ENCODE data around the gene SLC26A1.

DNA sequence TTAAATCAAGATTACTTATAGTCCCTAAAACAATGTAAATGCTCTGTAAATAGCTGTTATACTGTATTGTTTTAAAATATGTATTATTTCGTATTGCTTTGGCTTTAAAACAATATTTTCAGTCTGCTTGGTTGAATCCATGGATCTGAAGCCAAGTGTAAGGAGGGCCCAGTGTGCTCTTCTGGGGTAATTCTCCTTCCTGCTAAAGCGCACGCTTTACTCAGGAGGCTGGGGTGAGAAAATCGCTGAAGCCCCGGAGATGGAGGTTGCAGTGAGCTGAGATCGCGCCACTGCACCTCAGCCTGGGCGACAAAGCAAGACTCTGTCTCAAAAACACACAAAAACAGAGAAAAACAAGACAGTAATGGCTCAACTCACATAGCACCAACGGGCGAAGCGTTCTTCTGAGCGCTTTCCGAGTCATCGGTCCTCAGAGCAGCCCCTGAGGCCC, 6.8 kb downstream of the SLC26A1 start:
- TF ChIP-seq, protein P1, sequence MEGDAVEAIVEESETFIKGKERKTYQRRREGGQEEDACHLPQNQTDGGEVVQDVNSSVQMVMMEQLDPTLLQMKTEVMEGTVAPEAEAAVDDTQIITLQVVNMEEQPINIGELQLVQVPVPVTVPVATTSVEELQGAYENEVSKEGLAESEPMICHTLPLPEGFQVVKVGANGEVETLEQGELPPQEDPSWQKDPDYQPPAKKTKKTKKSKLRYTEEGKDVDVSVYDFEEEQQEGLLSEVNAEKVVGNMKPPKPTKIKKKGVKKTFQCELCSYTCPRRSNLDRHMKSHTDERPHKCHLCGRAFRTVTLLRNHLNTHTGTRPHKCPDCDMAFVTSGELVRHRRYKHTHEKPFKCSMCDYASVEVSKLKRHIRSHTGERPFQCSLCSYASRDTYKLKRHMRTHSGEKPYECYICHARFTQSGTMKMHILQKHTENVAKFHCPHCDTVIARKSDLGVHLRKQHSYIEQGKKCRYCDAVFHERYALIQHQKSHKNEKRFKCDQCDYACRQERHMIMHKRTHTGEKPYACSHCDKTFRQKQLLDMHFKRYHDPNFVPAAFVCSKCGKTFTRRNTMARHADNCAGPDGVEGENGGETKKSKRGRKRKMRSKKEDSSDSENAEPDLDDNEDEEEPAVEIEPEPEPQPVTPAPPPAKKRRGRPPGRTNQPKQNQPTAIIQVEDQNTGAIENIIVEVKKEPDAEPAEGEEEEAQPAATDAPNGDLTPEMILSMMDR (IDR thresholded peaks at IDR 0.05 in 2 of 3, conservative IDR thresholded peaks at IDR 0.05 in 1 of 3; ENCODE audit: borderline replicate concordance in 1 of 3, insufficient read depth in 1 of 3, low read depth in 2 of 3, low read length in 2 of 3) = no peak
- TF ChIP-seq POLR2AphosphoS5 (IDR thresholded peaks at IDR 0.05; ENCODE audit: low read depth, low read length) = no peak
- no peak for TF ChIP-seq SIN3A (IDR thresholded peaks at IDR 0.05; ENCODE audit: low read depth)
- TF ChIP-seq EZH2 (IDR thresholded peaks at IDR 0.05) = no peak
- no peak for TF ChIP-seq SRF (IDR thresholded peaks at IDR 0.05; ENCODE audit: low read depth)
